Astrocyte of the cerebellum (primary cell): ENCODE data around the gene ACOT11.

Experiments used
- DNase-seq: peaks from one replicate; pipeline ENCODE4 v3.0.0-alpha.2; 2011; ENCODE audit warnings: low read depth
- H3K4me3 ChIP-seq: 2 replicates; pipeline ENCODE4 v1.5.1; 2011; ENCODE audit warnings: mild to moderate bottlenecking, low read depth, low read length, moderate library complexity
- in situ Hi-C: cut with HindIII; loops from 2 replicates; pipeline ENCODE4 v1.10.0; 2017; ENCODE audit warnings: low sequenced_read_pairs
- TF ChIP-seq, protein P1 (sequence below): IDR thresholded peaks from 2 replicates; pipeline ENCODE4 v1.5.1; 2012; ENCODE audit warnings: low read length, low read depth, moderate library complexity, mild to moderate bottlenecking; ENCODE audit errors: missing control alignments

Gene ACOT11

DNA sequence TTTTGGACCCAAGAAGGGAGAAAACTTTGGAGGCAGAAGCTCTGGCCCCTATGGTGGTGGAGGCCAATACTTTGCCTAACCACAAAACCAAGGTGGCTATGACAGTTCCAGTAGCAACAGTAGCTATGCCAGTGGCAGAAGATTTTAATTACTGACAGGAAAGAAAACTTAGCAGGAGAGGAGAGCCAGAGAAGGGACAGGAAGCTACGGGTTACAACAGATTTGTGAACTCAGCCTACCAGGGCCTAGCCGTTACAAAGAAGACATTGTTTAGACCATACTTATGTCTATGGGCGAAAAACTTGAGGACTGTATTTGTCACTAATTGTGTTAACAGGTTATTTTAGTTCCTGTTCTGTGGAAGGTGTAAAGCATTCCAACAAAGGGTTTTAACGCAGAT, 10.4 kb upstream of the ACOT11 start:
- in situ Hi-C loops, result no loop called here
- DNase-seq, result no peak
- TF ChIP-seq, protein P1, sequence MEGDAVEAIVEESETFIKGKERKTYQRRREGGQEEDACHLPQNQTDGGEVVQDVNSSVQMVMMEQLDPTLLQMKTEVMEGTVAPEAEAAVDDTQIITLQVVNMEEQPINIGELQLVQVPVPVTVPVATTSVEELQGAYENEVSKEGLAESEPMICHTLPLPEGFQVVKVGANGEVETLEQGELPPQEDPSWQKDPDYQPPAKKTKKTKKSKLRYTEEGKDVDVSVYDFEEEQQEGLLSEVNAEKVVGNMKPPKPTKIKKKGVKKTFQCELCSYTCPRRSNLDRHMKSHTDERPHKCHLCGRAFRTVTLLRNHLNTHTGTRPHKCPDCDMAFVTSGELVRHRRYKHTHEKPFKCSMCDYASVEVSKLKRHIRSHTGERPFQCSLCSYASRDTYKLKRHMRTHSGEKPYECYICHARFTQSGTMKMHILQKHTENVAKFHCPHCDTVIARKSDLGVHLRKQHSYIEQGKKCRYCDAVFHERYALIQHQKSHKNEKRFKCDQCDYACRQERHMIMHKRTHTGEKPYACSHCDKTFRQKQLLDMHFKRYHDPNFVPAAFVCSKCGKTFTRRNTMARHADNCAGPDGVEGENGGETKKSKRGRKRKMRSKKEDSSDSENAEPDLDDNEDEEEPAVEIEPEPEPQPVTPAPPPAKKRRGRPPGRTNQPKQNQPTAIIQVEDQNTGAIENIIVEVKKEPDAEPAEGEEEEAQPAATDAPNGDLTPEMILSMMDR, result no peak

DNA sequence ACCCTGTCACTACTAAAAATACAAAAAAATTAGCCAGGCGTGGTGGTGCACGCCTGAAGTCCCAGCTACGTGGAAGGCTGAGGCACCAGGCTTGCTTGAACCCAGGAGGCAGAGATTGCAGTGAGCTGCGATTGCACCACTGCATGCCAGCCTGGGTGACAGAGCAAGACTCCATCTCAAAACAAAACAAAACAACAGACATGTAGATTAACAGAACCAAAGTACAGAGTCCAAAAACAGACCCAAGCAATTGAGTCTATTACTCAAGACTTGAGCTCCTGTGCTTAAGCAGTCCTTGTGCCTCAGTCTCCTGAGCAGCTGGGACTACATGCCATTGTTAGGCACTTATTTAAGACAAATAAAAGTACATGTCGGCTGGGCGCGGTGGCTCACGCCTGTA, 9.5 kb upstream of the ACOT11 start:
- H3K4me3 ChIP-seq, result no peak overlapping the region
- TF ChIP-seq, protein P1, result no peak
- DNase-seq, result no peak
- in situ Hi-C loops, result no loop called here

More for the DNA sequence above, 10.4 kb upstream of the ACOT11 start:
- no peak overlapping the region for H3K4me3 ChIP-seq

DNA sequence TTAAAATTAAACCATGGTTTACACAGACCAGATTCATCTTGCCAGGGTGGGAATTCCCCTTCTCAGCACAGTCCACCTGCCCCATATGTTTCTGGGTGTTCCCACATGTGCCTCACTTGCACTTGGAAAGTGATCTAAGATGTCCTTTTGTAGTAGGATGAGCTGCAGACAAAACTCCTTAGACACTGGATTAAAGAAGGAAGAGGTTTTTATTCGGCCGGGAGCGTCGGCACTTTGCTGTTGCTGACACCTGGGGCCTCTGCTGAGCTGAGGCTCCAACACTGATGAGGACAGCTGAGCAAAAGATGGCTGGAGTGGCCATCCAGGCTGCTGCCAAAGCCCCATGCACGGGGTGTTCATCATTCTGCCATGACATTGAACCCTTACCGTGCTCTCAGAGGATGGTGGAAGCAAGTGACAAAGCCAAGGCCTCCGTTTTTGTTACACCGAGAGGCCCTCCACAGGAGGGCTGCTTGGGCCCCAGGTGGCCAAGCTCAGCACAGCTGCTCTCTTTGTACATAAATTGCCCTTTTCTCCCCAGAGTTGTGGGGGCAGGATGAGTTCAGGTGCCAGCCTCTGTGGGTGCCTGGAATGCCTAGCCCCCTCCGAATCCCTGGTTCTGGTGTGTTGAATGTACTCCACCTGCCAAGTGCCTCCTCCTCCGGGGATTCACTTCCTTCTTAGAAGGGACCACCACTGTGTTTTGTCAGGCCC, 7.3 kb upstream of the ACOT11 start:
- in situ Hi-C loops, result no loop called here
- no peak for DNase-seq
- H3K4me3 ChIP-seq, result no peak overlapping the region
- TF ChIP-seq, protein P1, result no peak

- TF ChIP-seq, protein P1, result no peak
- DNase-seq, result no peak
- in situ Hi-C loops, result no loop called here
- H3K4me3 ChIP-seq, result peak overlapping the region; percentile 42
Measured at GRCh38 chr1:54542120-54542961, 5.7 kb upstream of the ACOT11 start.

GRCh38 chr1:54542962-54543539, 5.0 kb upstream of the ACOT11 start:
- peak overlapping the region; percentile 42 for H3K4me3 ChIP-seq
- in situ Hi-C loops, result no loop called here
- TF ChIP-seq, protein P1, result no peak
- no peak for DNase-seq

GRCh38 chr1:54543729-54544496, 4.1 kb upstream of the ACOT11 start:
- in situ Hi-C loops, result no loop called here
- TF ChIP-seq, protein P1, result no peak
- no peak for DNase-seq
- H3K4me3 ChIP-seq, result no peak overlapping the region
